Stimulated activated CD4-positive, alpha-beta T cell treated with anti-CD3 and anti-CD28 coated beads, Interleukin-1b, Interleukin-23, amount 100 ng/mL, for 1 hour (primary cell): ENCODE measurements around the gene CDC45.
"Not testable (repeated sequence)": the region's sequence is repeated elsewhere in the genome, so short reads cannot be mapped to it uniquely, and the experiment has no call there.

ENCODE experiments used
- DNase-seq, 2 donors: peaks; one replicate each; pipeline ENCODE4 v3.0.0-alpha.2; 2020; ENCODE audit warnings: low read depth in 2 of 2

The CDC45 gene

DNA sequence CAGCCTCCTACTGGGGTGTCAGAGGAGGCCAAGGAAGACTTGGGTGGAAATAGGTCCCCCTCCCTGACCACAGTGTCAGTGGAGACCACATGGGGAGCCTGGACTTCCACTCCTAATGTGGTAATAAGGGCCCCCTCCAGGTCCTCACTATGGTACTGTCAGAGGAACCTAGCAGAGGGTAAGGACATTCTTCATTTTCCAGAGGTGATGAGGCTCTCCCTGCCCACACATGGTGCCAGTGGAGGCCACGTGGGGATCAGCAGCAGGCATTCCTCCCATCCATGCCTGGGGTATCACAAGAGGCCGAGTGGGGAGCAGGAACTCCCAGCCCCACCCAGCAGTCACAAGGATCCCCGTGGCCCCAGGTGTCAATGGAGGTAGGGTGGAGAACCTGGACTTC lies 51.0 kb downstream of the CDC45 start:
- DNase-seq = no peak

- DNase-seq = not testable (repeated sequence)
These were observed 51.6 kb downstream of the CDC45 start for GRCh38 chr22:19531327-19531726.

GRCh38 chr22:19533049-19533626 lies 53.4 kb downstream of the CDC45 start:
- DNase-seq = no peak

GRCh38 chr22:19533857-19534256 lies 54.1 kb downstream of the CDC45 start:
- no peak for DNase-seq

GRCh38 chr22:19535001-19535400 lies 55.3 kb downstream of the CDC45 start:
- no peak for DNase-seq

DNA sequence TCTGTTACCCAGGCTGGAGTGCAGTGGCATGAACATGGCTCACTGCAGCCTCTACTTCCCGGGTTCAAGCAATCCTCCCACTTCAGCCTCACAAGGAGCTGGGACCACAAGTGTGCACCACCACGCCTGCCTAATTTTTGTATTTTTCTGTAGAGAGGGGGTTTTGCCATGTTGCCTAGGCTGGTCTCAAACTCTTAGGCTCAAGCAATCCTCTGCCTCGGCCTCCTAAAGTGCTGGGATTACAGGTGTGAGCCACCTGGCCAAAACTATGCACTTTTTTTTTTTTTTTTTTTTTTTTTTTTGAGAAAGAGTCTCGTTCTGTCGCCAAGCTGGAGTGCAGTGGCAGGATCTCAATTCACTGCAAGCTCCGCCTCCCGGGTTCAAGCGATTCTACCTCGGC lies 56.8 kb downstream of the CDC45 start:
- DNase-seq = no peak

DNA sequence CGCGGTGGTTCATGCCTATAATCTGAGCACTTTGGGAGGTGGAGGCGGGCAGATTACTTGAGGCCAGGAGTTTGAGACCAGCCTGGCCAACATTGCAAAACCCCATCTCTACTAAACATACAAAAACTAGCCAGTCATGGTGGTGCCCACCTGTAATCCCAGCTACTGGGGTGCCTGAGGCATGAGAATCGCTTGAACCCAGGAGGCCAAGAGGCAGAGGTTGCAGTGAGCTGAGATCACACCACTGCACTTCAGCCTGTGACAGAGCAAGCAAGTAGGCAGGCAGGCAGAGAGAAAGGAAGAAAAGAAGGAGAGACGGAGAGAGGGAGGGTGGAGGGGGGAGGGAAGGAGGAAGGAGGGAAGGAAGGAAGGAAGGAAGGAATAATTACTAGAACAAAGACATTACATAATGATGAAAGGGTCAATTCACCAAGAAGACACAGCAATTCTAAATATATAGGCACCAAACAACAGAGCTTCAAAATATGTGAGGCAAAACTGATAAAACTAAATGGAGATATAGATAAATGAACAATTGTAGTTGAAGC lies 58.3 kb downstream of the CDC45 start:
- DNase-seq = no peak

- DNase-seq = no peak
These were observed 60.7 kb downstream of the CDC45 start for GRCh38 chr22:19540394-19540793.

GRCh38 chr22:19543970-19544708 lies 64.4 kb downstream of the CDC45 start:
- no peak for DNase-seq

- no peak for DNase-seq
These were observed 66.2 kb downstream of the CDC45 start for GRCh38 chr22:19545935-19546207.

DNA sequence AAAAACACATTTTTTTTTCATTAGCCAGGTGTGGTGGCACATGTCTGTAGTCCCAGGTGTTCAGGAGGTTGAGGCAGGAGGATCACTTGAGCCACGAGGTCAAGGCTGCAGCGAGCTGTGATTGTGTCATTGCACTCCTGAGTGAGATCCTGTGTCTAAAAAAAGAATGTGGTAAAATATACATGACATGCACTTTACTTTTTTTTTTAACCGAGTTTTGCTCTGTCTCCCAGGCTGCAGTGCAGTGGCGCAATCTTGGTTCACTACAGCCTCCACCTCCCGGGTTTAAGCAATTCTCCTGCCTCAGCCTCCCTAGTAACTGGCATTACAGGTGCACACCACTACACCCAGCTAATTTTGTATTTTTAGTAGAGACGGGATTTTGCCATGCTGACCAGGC lies 67.0 kb downstream of the CDC45 start:
- no peak for DNase-seq

- DNase-seq = no peak
These were observed 67.9 kb downstream of the CDC45 start for GRCh38 chr22:19547620-19548019.

GRCh38 chr22:19548427-19548826 lies 68.7 kb downstream of the CDC45 start:
- DNase-seq = not testable (repeated sequence)

GRCh38 chr22:19548964-19549363 lies 69.2 kb downstream of the CDC45 start:
- no peak for DNase-seq

DNA sequence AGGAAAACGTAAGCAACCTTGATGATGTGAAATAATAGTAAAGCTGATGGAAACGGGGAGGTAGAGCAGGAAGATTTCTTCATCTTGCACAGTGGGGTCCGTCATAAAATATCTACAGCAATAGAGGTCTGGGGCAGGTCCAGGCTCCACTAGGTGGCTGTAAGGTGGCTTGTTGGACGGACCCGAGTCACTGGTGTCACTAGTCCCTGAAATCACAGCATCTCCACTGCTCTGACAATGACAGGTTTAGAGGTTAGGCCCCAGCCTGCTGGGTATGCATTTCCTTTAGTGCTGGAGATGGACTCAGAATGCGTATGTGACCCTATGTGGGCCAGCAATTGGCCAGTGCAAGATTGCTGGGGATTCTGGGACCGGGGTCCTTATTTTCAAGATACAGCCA lies 69.7 kb downstream of the CDC45 start:
- no peak for DNase-seq

DNA sequence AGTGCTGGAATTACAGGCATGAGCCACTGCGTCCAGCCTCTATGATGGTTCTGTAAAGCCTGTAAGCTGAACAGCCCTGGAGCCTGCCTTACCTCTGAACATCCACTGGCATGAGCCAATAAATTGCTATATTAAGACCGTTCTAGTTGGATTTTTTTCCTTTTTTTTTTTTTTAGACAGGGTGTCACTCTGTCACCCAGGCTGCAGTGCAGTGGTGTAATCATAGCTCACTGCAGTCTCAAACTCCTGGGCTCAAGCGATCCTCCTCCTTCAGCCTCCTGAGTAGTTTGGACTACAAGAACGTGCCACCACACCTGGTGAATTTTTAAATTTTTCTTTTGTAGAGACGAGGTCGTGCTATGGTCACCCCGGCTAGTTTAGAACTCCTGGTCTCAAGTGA lies 70.7 kb downstream of the CDC45 start:
- no peak for DNase-seq

DNA sequence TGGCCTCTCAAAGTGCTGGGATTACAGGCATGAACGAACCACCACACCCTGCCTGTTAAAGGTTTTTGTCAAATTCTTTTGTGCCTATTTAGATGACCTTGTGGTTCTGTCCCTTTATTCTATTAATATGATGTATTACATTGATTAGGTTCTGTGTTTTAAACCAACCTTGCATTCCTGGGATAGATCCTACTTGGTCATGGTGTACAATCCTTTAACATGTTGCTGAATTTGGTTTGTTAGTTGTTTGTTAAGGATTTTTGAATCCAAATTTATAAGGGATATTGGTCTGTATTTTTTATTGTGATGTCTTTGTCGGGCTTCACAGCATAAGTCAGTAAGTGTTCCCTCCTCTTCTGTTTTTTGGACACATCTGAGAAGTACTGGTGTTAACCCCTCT lies 73.5 kb downstream of the CDC45 start:
- DNase-seq = no peak

- no peak for DNase-seq
These were observed 75.2 kb downstream of the CDC45 start for GRCh38 chr22:19554834-19555404.

DNA sequence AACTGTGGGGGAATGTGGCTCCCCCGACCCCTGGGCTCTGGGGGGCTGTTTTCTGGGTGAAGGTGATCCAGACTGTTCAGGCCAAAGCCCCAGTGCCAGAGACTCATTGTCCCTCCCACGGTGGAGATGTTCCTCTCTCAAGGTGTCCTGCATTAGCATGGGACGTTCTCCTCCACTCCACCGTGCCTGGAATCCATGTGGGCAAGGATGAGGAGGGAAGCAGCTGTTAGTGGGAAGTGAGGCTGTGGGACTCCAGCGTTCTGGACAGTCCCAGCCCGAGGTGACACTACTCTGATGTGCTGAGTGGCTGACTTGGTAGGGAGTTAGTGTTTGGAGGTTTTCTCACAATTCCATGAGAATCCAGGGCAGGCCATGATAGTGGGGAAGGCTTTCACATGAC lies 75.9 kb downstream of the CDC45 start:
- DNase-seq = no peak

DNA sequence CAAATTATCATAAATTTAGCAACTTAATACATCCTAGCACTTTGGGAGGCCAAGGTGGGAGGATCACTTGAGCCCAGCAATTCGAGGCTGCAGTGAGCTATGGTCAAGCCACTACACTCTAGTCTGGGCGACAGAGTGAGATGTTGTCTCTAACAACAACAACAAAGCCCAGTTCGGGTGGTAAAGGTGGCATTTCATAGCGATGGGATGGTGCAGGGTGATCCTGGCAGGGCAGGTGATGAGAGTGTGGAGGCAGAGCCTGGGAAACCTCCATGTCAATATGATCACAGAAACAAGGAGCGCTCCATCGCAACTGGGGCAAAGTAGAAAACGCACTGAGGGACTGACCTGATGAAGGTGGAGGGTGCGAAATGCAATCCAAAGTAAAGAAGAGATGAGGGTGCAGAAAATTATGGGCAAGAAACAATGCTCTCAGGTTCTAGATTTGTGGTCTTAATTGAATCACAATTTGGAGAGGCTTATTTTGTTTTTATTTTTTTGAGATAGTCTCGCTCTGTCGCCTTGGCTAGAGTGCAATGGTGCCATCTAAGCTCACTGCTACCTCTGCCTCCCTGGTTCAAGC lies 77.3 kb downstream of the CDC45 start:
- DNase-seq = no peak

- no peak for DNase-seq
These were observed 79.6 kb downstream of the CDC45 start for GRCh38 chr22:19559324-19559811.

DNA sequence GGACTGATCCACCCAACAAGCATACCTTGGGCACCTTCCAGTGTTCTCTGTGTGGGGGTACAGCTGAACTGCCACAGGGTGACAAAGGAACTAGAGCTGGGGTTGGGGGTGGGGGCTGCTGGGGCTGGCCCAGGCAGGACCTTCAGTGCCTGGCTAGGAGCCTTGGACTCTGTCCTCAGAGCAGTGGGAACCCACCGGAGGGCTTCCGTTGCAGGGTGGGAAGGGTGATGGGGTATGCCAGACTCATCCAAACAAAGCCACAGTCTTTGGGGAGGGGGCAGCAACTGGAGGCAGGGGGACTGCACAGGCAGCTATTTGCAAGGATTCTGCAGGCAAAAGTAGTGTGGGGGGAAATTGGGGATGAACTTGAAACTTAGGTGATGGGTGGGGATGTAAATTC lies 80.2 kb downstream of the CDC45 start:
- DNase-seq = no peak
